GM12872 (cell line): ENCODE results near the gene PDE4D.

ENCODE experiments used
- CTCF ChIP-seq: IDR thresholded peaks from 3 replicates; pipeline ENCODE4 v1.5.1; 2011; ENCODE audit warnings: low read depth, mild to moderate bottlenecking, low read length, moderate library complexity; ENCODE audit not compliant: insufficient read depth

Gene PDE4D

GRCh38 chr5:59041355-59041754, 852.2 kb downstream of the PDE4D start:
- TF ChIP-seq CTCF = no peak

- TF ChIP-seq CTCF = no peak
These were observed 852.7 kb downstream of the PDE4D start for GRCh38 chr5:59040804-59041201.

GRCh38 chr5:59040024-59040803, 853.3 kb downstream of the PDE4D start:
- TF ChIP-seq CTCF = no peak

GRCh38 chr5:59039296-59040023, 854.1 kb downstream of the PDE4D start:
- TF ChIP-seq CTCF = no peak

- no peak for TF ChIP-seq CTCF
These were observed 854.7 kb downstream of the PDE4D start for GRCh38 chr5:59038798-59039295.

GRCh38 chr5:59037941-59038797, 855.4 kb downstream of the PDE4D start:
- TF ChIP-seq CTCF = no peak

- no peak for TF ChIP-seq CTCF
These were observed 856.1 kb downstream of the PDE4D start for GRCh38 chr5:59037453-59037852.
